Memory B cell (primary cell): Measurements from ENCODE around the gene PPP5C.
"Not testable (repeated sequence)": the region's sequence is repeated elsewhere in the genome, so short reads cannot be mapped to it uniquely, and the experiment has no call there.

Source experiments
- ATAC-seq: fragments of 150-1000 bp; cut with Tn5 transposase; 2 replicates; pipeline ENCODE4 v1.10.0; 2021; ENCODE audit warnings: low read depth, mild to moderate bottlenecking, moderate library complexity
- DNase-seq, 2 donors: peaks; one replicate each; pipeline ENCODE4 v3.0.0; 2022; ENCODE audit warnings: low spot score in 2 of 2
- H3K27ac Mint-ChIP-seq: one replicate; pipeline ENCODE4 v1.8.0; 2022; ENCODE audit warnings: mild to moderate bottlenecking, moderate library complexity, mixed read lengths
- H3K27me3 Mint-ChIP-seq: one replicate; pipeline ENCODE4 v1.8.0; 2022; ENCODE audit warnings: mixed read lengths
- H3K36me3 Mint-ChIP-seq: one replicate; pipeline ENCODE4 v1.8.0; 2022; ENCODE audit warnings: mild to moderate bottlenecking, mixed read lengths
- H3K4me1 Mint-ChIP-seq: one replicate; pipeline ENCODE4 v1.8.0; 2022; ENCODE audit warnings: mixed read lengths
- H3K4me3 Mint-ChIP-seq: one replicate; pipeline ENCODE4 v1.8.0; 2022; ENCODE audit warnings: mild to moderate bottlenecking, moderate library complexity, mixed read lengths
- H3K9me3 Mint-ChIP-seq: one replicate; pipeline ENCODE4 v1.8.0; 2022; ENCODE audit warnings: mixed read lengths

The PPP5C gene

GRCh38 chr19:46390866-46391265 lies 44.0 kb downstream of the PPP5C start:
- no peaks in the 10 kb centered on the region for H3K4me1 Mint-ChIP-seq
- H3K27ac Mint-ChIP-seq = no peak overlapping the region
- peaks cover 31% of the 10 kb centered on the region for H3K36me3 Mint-ChIP-seq
- H3K9me3 Mint-ChIP-seq = no peaks in the 10 kb centered on the region
- ATAC-seq (no peak), DNase-seq (no peak)
- H3K4me3 Mint-ChIP-seq = no peak overlapping the region
- no peaks in the 10 kb centered on the region for H3K27me3 Mint-ChIP-seq

GRCh38 chr19:46391296-46392251 lies 44.7 kb downstream of the PPP5C start:
- ATAC-seq (no peak), DNase-seq (no peak)
- Mint-ChIP-seq H3K4me1 (no peaks in the 10 kb centered on the region), H3K9me3 (no peaks in the 10 kb centered on the region), H3K27ac (no peak overlapping the region), H3K4me3 (no peak overlapping the region), H3K27me3 (no peaks in the 10 kb centered on the region), H3K36me3 (peaks cover 28% of the 10 kb centered on the region)

- Mint-ChIP-seq H3K4me1 (no peaks in the 10 kb centered on the region), H3K4me3 (no peak overlapping the region), H3K9me3 (no peaks in the 10 kb centered on the region), H3K36me3 (peaks cover 23% of the 10 kb centered on the region), H3K27me3 (no peaks in the 10 kb centered on the region), H3K27ac (no peak overlapping the region)
- ATAC-seq = no peak
- DNase-seq = no peak
Measured at GRCh38 chr19:46392252-46392801, 45.4 kb downstream of the PPP5C start.

- no peaks in the 10 kb centered on the region for H3K4me1 Mint-ChIP-seq
- no peak overlapping the region for H3K27ac Mint-ChIP-seq
- H3K9me3 Mint-ChIP-seq = no peaks in the 10 kb centered on the region
- peaks cover 20% of the 10 kb centered on the region for H3K36me3 Mint-ChIP-seq
- H3K4me3 Mint-ChIP-seq = no peak overlapping the region
- H3K27me3 Mint-ChIP-seq = no peaks in the 10 kb centered on the region
- DNase-seq (no peak), ATAC-seq (no peak)
Measured at GRCh38 chr19:46392837-46393236, 46.0 kb downstream of the PPP5C start.

GRCh38 chr19:46393456-46394401 lies 46.8 kb downstream of the PPP5C start:
- ATAC-seq = no peak
- Mint-ChIP-seq H3K27ac (no peak overlapping the region), H3K4me3 (no peak overlapping the region)

GRCh38 chr19:46394402-46394797 lies 47.5 kb downstream of the PPP5C start:
- no peak overlapping the region for H3K27ac Mint-ChIP-seq
- no peak overlapping the region for H3K4me3 Mint-ChIP-seq
- no peak for ATAC-seq
- no peaks in the 10 kb centered on the region for H3K4me1 Mint-ChIP-seq
- DNase-seq = no peak
- H3K27me3 Mint-ChIP-seq = peaks cover 2% of the 10 kb centered on the region
- no peaks in the 10 kb centered on the region for H3K9me3 Mint-ChIP-seq
- peaks cover 11% of the 10 kb centered on the region for H3K36me3 Mint-ChIP-seq

More at GRCh38 chr19:46393456-46394401, 46.8 kb downstream of the PPP5C start:
- Mint-ChIP-seq H3K27me3 (no peaks in the 10 kb centered on the region), H3K36me3 (peaks cover 16% of the 10 kb centered on the region), H3K4me1 (no peaks in the 10 kb centered on the region), H3K9me3 (no peaks in the 10 kb centered on the region)
- DNase-seq = no peak

GRCh38 chr19:46397801-46398479 lies 51.1 kb downstream of the PPP5C start:
- not testable (repeated sequence) for H3K27ac Mint-ChIP-seq, H3K36me3 Mint-ChIP-seq, H3K4me3 Mint-ChIP-seq, H3K9me3 Mint-ChIP-seq, H3K4me1 Mint-ChIP-seq, DNase-seq, ATAC-seq
- H3K27me3 Mint-ChIP-seq = peaks cover 12% of the 10 kb centered on the region

GRCh38 chr19:46402725-46403124 lies 55.8 kb downstream of the PPP5C start:
- Mint-ChIP-seq H3K27me3 (peaks cover 26% of the 10 kb centered on the region), H3K9me3 (no peaks in the 10 kb centered on the region), H3K27ac (no peak overlapping the region), H3K36me3 (no peaks in the 10 kb centered on the region), H3K4me3 (no peak overlapping the region), H3K4me1 (peaks cover 12% of the 10 kb centered on the region)
- DNase-seq = no peak
- ATAC-seq = no peak

- H3K9me3 Mint-ChIP-seq = no peaks in the 10 kb centered on the region
- no peak overlapping the region for H3K27ac Mint-ChIP-seq
- DNase-seq = no peak
- ATAC-seq = no peak
- H3K4me1 Mint-ChIP-seq = peaks cover 18% of the 10 kb centered on the region
- H3K4me3 Mint-ChIP-seq = no peak overlapping the region
- H3K27me3 Mint-ChIP-seq = peaks cover 36% of the 10 kb centered on the region
- H3K36me3 Mint-ChIP-seq = no peaks in the 10 kb centered on the region
Measured at GRCh38 chr19:46404055-46404752, 57.3 kb downstream of the PPP5C start.

- no peaks in the 10 kb centered on the region for H3K9me3 Mint-ChIP-seq
- peaks cover 35% of the 10 kb centered on the region for H3K27me3 Mint-ChIP-seq
- H3K4me1 Mint-ChIP-seq = peaks cover 18% of the 10 kb centered on the region
- ATAC-seq = no peak
- DNase-seq = no peak
- no peaks in the 10 kb centered on the region for H3K36me3 Mint-ChIP-seq
- H3K27ac Mint-ChIP-seq = no peak overlapping the region
- no peak overlapping the region for H3K4me3 Mint-ChIP-seq
Measured at GRCh38 chr19:46404753-46405468, 58.0 kb downstream of the PPP5C start.

- peaks cover 3% of the 10 kb centered on the region for H3K36me3 Mint-ChIP-seq
- no peak overlapping the region for H3K27ac Mint-ChIP-seq
- DNase-seq = no peak
- no peak overlapping the region for H3K4me3 Mint-ChIP-seq
- H3K9me3 Mint-ChIP-seq = no peaks in the 10 kb centered on the region
- peaks cover 17% of the 10 kb centered on the region for H3K4me1 Mint-ChIP-seq
- no peak for ATAC-seq
- peaks cover 41% of the 10 kb centered on the region for H3K27me3 Mint-ChIP-seq
Measured at GRCh38 chr19:46406976-46407375, 60.1 kb downstream of the PPP5C start.

GRCh38 chr19:46407856-46408663 lies 61.2 kb downstream of the PPP5C start:
- ATAC-seq = no peak
- Mint-ChIP-seq H3K27ac (no peak overlapping the region), H3K4me3 (no peak overlapping the region), H3K9me3 (no peaks in the 10 kb centered on the region), H3K4me1 (peaks cover 14% of the 10 kb centered on the region), H3K36me3 (peaks cover 3% of the 10 kb centered on the region), H3K27me3 (peaks cover 43% of the 10 kb centered on the region)
- DNase-seq = no peak
